ENCODE data around the gene TRIM25.

The TRIM25 gene

GRCh38 chr17:56960596-56961538 lies 47.0 kb upstream of the TRIM25 start, which contains the start of gene COIL (continued):
- no peak for TF ChIP-seq ZNF48 (tag by site-specific recombination; IDR thresholded peaks at IDR 0.05)
- no peak for TF ChIP-seq IKZF3 (tag by site-specific recombination; IDR thresholded peaks at IDR 0.05)
- no peak for TF ChIP-seq ZNF140 (tag by site-specific recombination; IDR thresholded peaks at IDR 0.05)
- TF ChIP-seq ZNF169 (tag by site-specific recombination; IDR thresholded peaks at IDR 0.05) = no peak
- no peak; the same call in 1 of the 2 replicates for TF ChIP-seq ZNF558 (tag by site-specific recombination; IDR thresholded peaks at IDR 0.05)
- TF ChIP-seq ZNF514 (tag by site-specific recombination; IDR thresholded peaks at IDR 0.05) = no peak
- no peak for TF ChIP-seq ZNF148 (tag by site-specific recombination; IDR thresholded peaks at IDR 0.05; ENCODE audit: borderline replicate concordance)
- TF ChIP-seq ZNF174 (tag by site-specific recombination; IDR thresholded peaks at IDR 0.05) = no peak
- TF ChIP-seq ZSCAN4 (tag by site-specific recombination; IDR thresholded peaks at IDR 0.05) = peak; percentile 53; the same call in 1 of the 2 replicates
- TF ChIP-seq ZNF280D (tag by site-specific recombination; IDR thresholded peaks at IDR 0.05) = peak; percentile 46; the same call in 1 of the 2 replicates
- TF ChIP-seq SALL2 (tag by site-specific recombination; IDR thresholded peaks at IDR 0.05; ENCODE audit: borderline replicate concordance) = no peak
- no peak for TF ChIP-seq ZNF26 (tag by site-specific recombination; IDR thresholded peaks at IDR 0.05)
- TF ChIP-seq ZNF350 (tag by site-specific recombination; IDR thresholded peaks at IDR 0.05) = no peak
- peak; percentile 97 for TF ChIP-seq ZBTB8A (tag by site-specific recombination; IDR thresholded peaks at IDR 0.05)
- TF ChIP-seq ZNF654 (tag by site-specific recombination; IDR thresholded peaks at IDR 0.05; ENCODE audit: low read depth) = peak; percentile 77
- 0 out of 2 replicates have a peak, but pooled peaks have one; percentile 26 for TF ChIP-seq ZNF785 (tag by site-specific recombination; IDR thresholded peaks at IDR 0.05)
- 0 out of 2 replicates have a peak, but pooled peaks have one; percentile 52 for TF ChIP-seq KLF10 (tag by site-specific recombination; IDR thresholded peaks at IDR 0.05)
- no peak for TF ChIP-seq ZNF214 (tag by site-specific recombination; IDR thresholded peaks at IDR 0.05; ENCODE audit: borderline replicate concordance)
- 0 out of 2 replicates have a peak, but pooled peaks have one; percentile 36 for TF ChIP-seq ZNF10 (tag by site-specific recombination; IDR thresholded peaks at IDR 0.05)
- TF ChIP-seq ZNF133 (tag by site-specific recombination; IDR thresholded peaks at IDR 0.05) = no peak
- peak; percentile 55; the same call in 1 of the 2 replicates for TF ChIP-seq KLF9 (tag by site-specific recombination; IDR thresholded peaks at IDR 0.05; ENCODE audit: low read depth)
- peak; percentile 50 for TF ChIP-seq ZNF518A (tag by site-specific recombination; conservative IDR thresholded peaks at IDR 0.05; ENCODE audit: low read depth)
- no peak for TF ChIP-seq ZNF792 (tag by site-specific recombination; IDR thresholded peaks at IDR 0.05)
- TF ChIP-seq ZNF600 (tag by site-specific recombination; IDR thresholded peaks at IDR 0.05) = peak; percentile 78
- TF ChIP-seq ZNF211 (tag by site-specific recombination; IDR thresholded peaks at IDR 0.05; ENCODE audit: low read depth) = no peak
